ENCODE results near the gene MVK.

The MVK gene

GRCh38 chr12:109547286-109547685, 26.3 kb upstream of the MVK start:
- no peak for DNase-seq

DNA sequence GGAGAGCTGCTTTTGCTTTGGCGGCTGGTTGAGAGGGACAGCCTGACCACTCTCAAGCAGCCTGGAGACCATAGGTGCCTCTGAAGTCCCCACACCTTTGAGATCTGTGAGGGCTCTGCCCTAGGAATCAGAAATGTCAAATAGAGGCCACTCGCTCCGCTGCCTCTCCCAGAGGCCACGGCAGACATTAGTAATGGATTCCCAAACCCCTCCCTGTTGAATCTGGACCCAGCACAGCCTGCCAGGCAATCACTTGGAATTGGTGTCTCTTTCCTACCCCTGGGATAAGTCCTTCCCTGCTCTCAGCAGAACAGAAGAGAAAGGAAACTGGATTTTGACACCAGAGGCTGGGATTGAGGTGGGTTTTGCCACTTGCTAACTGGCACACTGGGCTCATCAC, 25.3 kb upstream of the MVK start:
- no peak for DNase-seq

- no peak for DNase-seq
Observed at GRCh38 chr12:109549613-109550270, 23.9 kb upstream of the MVK start.

- DNase-seq: no peak
Observed at GRCh38 chr12:109550281-109550680, 23.3 kb upstream of the MVK start.

- DNase-seq: no peak
Observed at GRCh38 chr12:109551108-109551507, 22.5 kb upstream of the MVK start.

DNA sequence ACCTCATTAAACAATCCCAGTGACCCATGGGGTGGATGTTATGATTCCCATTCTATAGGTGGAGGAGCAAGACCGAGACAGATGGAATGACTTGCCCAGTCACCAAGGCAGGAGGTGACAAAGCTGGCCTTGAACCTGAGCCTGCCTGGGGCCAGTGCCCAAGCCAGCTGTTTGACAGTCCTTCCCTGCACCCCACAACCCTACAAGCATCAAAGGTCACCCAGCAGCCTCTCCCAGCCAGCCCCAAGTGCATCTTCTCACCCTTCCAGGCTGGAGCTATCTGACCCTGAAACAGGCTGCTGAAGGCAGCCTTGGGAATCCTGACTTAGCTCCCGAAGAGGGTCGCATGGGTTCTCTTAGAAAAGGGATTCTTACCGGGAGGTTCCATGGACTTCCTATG, 20.6 kb upstream of the MVK start:
- no peak for DNase-seq

DNA sequence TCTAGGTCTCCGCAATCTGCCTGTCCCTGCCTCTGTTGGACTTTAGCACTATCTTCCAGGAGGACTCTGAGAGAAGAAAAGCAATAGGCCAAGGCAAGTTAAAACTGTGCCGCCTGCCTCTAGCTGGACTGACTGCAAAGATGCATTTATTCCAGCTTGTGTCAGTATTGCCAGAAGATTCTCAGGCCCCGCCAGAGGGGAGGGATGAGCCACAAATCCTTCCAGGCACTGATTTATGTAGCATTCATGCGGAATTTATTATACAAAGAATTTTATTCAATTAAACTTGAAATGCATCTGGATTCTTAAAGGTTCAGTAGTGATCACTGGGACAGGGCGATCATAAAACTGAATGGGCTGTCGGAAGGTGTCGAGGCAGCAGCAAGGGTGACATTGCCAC, 20.1 kb upstream of the MVK start:
- DNase-seq: no peak

GRCh38 chr12:109553906-109554500, 19.6 kb upstream of the MVK start:
- no peak for DNase-seq

DNA sequence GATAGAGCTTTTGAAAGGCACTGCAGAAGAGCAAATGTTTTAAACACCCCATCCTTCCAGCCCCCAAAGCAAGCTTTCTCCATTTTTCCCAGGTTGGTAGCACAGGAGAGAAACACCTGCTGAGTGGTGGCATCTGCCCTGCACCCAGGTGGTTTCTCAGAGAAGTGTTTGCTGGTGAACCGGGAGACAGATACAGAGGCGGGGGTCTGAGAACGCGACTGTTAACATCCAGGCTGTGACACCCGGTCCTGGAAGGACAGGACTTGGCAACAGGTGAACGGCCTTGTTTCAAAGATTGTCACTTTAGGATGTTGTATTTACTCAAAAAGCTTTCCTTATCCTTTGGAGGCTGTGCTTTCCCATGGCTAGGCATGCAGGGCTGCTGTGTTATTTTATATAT, 18.8 kb upstream of the MVK start:
- DNase-seq: no peak

DNA sequence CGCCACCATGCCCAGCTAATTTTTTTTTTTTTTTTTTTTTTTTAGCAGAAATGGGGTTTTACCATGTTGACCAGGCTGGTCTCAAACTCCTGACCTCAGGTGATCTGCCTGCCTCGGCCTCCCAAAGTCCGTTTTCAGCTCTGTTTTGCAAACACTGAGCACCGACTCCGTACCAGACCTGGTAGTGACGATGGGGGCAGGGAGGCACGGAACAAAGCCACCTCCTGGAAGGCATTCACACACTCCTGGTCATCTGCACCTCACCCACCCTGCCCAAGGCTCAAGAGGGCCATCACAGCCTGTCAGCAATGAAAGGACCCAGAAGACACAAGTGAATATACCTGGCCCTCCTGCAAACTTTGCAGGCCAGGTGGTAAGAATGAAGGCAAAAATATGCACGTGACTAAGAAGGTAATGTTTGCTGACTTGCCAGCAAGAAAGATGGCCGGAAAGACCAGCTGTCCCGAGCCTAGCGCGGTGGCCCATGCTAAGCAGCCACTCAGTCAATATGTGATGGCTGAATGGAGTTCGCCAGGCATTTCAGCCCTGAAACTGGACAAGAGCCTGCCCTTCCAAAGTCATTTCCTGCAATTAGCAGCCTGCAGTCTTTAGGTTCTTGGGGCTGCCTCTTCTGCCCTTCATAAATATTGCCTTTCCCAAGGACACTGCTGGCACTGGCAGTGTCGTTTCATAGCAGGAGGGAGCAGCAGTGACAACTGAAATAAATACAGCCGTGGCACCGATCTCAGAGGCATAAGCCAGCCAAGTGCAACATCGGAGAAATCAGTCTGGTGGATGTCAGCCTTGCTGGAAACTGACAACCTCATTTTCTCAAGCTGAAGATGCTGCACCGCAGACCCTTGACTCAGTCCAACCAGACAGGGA, 17.9 kb upstream of the MVK start:
- no peak for DNase-seq

GRCh38 chr12:109557200-109557599, 16.4 kb upstream of the MVK start:
- no peak for DNase-seq

DNA sequence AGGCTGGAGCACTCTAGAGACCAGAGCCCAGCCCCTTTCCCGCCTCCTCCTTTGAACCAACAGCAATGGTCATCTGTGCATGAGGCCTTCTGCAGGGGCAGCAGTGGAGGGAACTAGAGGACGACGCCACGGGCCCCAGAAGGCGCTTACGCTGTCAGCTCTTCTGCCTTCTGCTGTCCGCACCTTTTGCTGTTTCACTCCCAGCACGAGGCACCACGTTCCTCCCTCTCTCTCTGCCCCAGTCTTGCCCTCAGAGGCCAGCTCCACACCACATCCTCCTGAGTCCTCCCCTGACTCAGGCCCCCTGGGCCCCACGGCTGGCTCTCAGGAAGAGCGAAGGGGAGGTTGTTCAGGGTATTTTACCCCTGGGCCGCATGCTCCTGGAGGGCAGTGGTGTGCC, 15.8 kb upstream of the MVK start:
- DNase-seq: no peak

GRCh38 chr12:109558374-109559199, 15.0 kb upstream of the MVK start:
- DNase-seq: no peak

GRCh38 chr12:109559200-109559505, 14.4 kb upstream of the MVK start:
- no peak for DNase-seq

DNA sequence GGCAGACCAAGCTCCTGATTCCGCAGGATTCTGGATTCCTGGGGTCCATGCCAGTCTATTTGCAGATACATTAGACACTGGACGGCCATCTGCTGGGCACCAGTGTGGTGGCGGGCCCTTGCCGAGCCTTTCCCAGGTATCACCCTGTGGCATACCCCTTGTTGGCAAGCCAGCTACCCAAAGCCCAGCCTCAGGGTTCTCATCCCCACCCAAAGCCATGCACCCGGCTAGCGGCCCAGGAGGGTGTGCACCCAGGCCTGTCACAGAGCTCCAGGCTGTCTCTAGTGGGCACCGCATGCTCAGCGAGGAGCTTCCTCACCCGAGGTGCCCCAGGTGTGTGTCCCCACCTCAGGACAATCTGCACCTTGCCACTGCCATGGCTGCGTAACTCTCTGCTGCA, 14.0 kb upstream of the MVK start:
- DNase-seq: no peak

DNA sequence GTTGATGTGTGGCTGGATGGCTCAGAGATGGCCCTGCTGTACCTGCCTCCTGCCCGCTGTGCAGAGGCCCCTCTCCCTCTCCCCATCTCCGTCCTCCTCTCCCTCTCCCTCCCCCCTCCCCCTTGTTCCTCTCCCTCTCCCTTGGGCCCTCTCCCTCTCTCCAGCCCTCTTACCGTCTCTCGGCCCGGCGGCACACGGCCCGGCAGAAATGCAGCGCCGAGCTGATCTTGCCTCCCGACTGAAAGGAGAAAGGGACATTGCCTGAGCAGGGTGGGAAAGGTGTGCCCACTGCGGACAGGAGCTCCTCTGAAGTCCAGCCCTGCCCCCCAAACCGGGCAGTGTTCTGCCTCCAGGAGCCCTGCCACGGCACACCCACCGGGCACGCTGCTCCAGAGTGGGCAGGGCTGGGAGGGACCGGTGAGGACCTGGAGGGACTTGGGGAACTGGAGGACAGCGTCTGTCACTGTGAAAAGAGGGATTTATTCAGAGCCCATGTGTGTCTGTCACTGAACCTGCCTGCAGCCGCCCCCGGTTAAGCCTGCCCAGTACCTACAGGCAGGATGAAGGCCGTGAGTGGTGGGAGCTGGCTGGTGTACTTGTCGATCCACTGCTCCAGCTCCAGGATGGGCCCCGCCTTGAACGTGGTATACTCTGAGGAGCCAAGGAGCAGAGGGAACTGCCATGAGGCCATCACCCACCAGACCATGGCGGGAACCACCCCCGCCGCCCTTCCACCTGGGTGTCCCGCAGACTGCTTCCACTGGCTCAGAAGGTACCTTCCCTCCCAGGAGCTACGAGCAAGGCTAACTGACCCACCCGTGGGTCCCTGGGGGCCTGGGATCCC, 12.5 kb upstream of the MVK start:
- DNase-seq: no peak

DNA sequence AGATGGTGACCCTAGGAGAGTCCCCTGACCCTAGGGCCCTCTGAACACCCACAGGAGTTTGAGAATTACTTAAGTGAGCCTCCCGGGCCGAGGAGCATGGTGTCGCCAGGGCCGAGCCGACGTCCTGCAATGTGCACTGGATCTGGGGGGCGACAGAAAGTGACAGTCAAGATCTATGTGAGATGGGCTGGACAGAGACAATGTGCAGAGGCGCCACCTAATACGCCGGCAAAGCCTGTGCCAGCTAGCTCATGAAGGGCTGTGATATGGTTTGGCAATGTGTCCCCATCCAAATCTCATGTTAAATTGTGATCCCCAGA, 11.9 kb upstream of the MVK start:
- no peak for DNase-seq

DNA sequence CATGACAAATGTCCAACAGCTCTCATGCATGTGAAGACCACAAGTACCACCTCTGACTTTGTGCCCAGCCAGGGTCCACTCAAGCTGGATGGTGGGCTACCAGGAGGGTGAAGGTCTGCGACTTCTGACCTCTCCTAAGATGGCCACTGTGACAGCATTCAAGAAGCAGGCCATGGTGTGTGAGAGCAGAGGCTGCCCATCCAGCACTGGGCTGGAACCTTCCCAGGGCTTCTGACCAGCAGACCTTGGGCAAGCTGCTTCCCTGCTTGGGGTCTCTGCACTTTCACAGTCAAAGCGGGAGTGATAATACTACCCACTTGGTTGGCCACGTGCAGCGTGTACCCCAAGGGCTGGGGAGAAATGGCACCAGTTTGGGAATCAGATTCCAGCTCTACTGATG, 10.7 kb upstream of the MVK start:
- no peak for DNase-seq

DNA sequence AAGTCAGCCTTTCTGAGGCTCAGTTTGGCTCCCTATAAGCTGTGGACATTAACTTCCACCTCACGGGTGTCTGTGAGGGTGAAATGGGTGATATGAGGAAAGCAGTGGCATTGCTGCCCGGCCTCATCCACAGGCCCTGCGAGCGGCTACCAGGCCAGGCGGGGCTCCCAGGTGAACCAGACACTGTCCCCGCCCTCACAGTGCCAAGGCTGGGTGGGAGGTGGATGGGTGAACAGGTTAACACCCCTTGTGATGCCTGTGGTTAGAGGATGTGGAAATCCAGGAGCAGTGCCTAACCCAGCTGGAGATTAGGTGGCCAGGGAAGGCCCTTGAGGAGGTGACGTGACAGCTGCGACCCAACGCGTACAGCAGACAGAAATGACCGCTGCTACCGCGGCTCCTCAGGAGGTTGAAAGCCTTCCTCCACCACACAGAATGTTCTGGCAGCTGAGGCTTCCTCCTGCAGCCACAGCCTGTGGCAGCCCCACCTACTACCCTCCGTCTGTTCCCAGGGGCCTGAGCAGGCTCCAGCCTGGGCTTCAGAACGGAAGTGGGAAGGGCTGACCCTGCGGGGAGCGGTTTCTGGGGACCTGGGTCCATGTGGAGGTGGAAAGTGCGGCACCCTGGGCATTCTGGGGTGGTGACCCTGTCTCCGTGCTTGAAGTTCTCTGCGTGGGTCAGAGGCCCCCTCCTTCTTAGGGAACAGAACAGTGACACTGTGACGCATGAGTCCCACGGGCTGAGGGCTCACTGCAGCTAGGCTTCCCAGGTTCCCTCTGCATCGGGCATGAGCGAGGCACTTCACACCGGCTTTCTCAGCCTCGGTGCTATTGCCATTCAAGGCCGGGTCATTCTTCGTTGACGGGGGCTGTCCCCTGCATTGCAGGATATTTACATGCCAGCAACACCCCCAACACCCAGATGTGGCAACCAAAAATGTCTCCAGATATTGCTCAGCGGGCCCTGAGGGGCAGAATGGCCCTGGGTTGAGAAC, 10.0 kb upstream of the MVK start:
- DNase-seq: no peak

DNA sequence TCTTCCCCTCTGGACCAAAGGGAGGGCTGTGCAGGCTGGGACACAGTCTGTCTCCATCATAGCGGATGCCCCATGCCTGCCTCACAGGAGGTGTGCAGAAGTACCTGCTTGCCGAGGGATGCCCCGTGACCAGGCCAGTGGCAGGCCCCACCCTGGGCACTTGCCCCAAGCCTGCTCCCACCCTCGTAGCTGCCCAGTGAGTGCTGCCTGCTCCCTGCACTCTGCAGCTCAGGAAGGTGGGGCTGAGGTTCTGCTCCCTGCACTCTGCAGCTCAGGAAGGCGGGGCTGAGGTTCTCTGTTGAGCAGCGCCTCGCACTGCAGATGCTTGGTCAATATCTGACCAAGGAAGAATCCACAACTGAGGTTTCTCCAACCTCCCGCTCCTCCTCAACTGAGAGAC, 7.2 kb upstream of the MVK start:
- no peak for DNase-seq

- DNase-seq: no peak
Observed at GRCh38 chr12:109567296-109567695, 6.3 kb upstream of the MVK start.
